Measurements from ENCODE around the gene FAM50A. TPM values are rescaled to one million over a fixed set of nuclear protein-coding genes. Genes with fewer than 3 reads are reported as not detected.

Gene FAM50A
- total RNA-seq, 1 donor from 2014 or later: 43.9 TPM

DNA sequence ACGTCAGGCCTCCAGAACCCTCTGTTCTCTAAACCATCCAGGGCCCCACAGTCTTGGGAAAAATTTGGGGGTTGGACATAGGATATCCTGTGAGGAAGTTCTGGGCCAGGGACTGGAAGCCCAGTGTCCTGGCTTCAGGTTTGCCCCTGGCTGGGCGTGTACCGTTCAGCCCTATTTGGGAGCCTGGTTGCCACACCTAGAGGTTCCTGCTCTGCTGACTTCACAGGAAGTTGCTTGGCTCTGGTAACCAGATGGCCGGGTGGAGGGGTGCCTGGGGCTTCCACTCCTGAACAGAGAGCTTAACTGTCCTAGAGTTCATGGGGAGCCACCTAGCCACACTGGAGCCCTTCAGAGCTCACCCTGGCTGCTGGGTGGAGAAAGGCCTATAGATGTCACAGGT lies 31.5 kb upstream of the FAM50A start:
- DNase-seq (ENCODE audit: low read depth in 2 of 2): no peak

DNA sequence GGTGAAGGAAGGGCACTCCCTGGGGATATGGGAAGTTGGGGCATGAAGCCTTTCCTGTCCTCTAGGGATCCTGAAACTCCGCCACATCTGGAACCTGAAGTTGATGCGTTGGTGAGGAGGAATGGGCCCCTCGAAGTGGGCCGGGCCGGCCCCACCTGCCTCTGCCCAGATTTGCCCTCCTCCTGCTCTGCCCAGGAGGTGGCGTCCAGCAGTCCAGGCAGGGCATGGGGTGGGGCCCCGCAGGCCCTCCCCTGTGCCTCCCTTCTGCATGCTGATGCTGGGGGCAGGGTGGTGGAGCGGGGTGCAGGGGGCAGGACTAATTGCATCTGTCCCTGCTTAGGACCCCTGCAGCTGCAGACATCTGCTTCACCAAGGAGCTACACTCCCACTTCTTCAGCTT lies 30.8 kb upstream of the FAM50A start:
- DNase-seq (ENCODE audit: low read depth in 2 of 2): no peak

DNA sequence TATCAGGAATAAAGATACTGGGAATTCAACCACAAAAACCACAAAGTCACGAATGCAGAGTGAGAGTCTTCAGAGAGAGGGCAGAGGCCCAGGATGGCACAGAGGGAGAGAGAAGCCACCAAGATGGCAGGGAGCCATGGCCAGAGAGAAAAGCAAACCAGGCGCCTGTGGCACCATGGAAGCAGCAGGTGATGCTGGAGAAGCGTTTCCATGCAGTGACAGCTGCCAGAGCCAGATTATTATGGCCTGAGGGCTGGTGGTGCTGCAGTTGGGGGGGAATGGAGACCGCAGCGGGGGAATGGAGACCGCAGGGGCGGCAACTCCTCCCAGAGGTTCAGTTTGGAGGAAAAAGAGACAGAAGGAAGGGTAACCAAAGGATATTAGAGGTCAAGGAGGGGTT lies 26.8 kb upstream of the FAM50A start:
- DNase-seq (ENCODE audit: low read depth in 2 of 2): no peak

DNA sequence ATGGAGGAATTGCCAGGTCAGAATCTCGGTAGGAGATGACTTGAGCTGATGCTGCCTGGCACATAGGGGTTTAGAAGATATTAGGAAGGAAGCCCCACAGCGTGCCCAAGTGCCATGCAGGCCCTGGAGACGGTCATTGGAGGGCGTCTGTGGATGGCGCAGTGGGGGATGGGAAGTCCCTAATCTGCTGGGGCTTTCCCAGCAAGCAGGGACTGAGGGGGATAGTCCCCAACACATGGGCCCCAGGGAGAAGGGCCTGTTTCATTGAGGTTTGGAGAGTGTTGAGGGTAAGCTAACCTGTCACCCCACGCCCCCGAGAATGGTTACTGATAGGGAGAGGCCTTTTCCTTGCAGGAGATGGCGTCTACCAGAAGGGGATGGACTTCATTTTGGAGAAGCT lies 24.8 kb upstream of the FAM50A start:
- no peak for DNase-seq (ENCODE audit: low read depth in 2 of 2)

DNA sequence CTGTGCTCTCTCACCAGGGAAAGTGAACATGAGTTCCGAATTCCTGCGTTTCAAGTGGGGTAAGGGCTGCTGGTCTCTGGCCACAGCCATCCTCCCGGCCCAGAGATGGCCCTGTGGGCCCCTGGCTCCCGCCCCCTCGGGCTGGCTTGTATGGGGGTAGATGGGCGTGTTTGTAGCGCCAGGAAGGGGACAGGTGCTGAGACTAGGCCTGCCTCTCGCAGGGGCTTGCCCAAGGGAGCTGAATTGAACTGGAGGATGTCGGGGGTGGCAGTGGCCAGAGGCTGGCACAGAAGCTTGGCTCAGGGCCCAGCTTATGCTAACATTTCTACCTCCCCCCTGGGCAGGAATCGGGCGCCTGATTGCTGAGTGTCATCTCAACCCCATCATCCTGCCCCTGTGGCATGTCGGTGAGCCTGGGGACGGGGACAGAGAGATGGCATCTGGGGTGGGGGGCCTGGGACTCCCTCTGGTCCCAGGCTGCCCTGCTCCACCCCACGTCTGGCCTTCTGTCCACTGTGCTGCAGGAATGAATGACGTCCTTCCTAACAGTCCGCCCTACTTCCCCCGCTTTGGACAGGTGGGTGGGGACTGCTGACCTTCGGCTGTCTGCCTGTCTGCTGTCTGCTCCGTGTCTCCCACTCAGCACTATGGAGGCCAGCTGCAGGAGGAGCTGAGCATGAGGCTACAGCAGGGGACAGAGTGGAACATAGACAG lies 24.1 kb upstream of the FAM50A start:
- peak; percentile 66 to 73 for DNase-seq (ENCODE audit: low read depth in 2 of 2)

DNA sequence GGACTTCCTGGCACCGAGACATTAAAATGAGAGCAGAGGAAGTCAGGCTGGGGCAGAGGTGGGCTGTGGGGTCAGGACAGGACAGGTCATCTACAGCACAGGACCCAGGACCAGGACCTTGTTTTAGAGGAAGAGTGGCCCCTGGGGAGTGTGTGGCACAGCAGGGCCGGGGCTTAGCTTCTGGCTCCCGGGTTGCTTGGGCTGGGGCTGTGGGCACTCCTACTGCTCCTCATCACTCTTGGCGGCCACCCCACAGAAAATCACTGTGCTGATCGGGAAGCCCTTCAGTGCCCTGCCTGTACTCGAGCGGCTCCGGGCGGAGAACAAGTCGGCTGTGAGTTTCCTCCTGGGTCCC lies 23.6 kb upstream of the FAM50A start:
- no peak for DNase-seq (ENCODE audit: low read depth in 2 of 2)

DNA sequence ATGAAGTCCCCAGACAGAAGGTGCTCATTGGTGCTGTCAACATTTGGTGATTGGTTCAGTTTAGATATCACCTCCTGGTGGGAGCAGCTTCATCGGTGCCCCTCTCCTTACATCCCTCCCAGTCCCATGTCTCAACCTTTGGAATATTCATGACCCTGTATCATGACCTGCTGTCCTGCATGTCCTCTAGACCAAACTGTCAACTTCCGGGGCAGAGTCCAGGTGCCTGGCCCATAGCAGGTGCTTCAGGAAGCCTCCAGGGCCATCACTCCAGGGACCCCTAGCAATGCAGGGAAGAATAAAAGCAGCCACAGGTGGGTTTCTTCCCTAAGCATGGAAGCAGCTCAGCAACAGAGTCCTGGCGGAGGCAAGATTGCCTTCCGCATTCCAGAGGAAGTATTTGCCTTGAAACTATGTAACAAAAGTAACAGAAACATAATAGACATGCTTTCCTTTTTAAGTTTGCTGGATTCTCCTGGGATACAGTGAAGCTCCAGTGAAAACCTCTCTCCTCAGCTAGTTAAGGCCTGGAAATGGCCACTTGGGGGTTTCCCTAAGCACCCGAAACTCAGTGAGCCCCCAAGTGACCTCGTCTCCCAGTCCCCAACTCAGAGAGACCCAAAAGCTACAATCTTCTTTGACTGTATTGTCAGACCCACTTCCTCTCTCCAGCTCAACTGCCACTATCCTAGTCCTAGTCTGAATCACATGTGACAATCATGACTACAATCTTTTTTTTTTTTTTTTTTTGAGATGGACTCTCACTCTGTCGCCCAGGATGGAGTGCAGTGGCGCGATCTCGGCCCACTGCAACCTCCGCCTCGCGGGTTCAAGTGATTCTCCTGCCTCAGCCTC lies 16.8 kb upstream of the FAM50A start:
- no peak for DNase-seq (ENCODE audit: low read depth in 2 of 2)

DNA sequence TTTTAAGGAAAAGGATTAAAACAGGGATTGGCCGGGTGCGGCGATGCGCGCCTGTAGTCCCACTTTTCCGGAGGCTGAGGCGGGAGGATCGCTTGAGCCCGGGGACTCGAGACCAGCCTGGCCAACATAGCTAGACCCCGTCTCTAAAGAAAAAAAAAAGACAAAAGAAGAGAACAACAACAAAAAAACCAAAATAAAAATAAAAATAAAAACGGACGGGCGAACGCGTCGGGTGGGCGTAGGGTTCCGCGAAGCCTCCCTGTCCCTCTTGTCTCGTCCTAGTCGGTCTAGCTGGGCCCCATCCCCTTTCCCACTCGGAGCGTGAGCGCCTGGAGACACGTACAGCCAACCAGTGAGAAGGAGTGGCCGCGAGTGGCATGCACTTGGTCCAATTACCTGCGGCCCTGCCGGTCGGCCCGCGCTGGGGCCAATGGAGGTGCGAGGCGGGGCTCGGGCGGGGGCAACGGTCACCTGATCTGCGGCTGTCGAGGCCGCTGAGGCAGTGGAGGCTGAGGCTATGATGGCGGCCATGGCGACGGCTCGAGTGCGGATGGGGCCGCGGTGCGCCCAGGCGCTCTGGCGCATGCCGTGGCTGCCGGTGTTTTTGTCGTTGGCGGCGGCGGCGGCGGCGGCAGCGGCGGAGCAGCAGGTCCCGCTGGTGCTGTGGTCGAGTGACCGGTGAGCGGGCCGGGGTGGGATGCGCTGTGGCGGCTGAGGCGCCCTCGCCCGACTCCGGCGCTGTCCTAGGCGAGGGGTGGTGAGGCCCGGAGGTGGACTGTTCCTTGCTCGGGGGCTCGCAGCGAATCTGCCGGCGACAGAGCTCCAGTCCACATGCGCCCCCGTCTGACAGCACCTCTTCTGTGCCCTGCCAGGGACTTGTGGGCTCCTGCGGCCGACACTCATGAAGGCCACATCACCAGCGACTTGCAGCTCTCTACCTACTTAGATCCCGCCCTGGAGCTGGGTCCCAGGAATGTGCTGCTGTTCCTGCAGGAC lies 15.5 kb upstream of the FAM50A start, which contains the start of gene ATP6AP1:
Gene ATP6AP1, plus strand, starts transcription at position 502 of the 996 bp plus-strand sequence. Its CDS starts 16 bp downstream, at position 518.
- DNase-seq (ENCODE audit: low read depth in 2 of 2): peak; percentile 85 to 96

DNA sequence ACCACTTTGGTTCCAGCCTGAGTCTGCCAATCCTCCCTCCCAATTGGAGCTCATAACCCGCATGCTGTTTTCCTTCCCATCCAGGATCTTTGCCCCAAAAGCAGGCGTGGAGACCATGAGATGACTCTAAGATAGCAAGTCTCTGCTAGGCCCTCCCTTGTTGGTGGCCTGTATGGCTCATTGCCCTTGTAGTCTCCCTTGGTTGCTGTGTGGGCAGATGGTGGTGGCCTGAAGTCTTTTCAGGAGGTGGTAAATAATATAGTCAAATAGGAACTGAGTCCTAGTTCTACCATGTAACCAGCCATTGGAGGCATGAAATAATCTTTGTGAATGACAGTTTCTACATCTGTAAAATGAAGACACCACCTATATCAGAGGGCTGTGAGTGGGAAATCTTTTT lies 14.2 kb upstream of the FAM50A start:
- DNase-seq (ENCODE audit: low read depth in 2 of 2): no peak

DNA sequence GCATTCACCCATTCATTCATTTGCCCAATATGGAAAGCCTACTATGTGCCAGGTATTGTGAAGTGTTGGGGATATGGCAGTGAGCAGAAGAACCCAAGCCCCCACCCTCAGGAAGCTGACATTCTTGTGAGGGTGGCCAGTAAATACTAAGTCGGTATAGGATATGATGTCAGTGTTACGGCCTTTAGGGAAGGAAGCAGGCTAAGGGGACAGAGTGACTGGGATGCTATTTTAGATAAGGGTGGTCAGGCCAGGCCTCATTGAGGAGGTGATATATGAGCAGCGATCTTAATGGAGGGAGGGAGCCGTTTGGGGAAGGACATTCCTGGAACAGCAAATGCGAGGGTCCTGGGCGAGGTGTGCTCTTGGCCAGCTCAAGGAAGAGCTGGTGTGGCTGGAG lies 13.5 kb upstream of the FAM50A start:
- DNase-seq (ENCODE audit: low read depth in 2 of 2): no peak

DNA sequence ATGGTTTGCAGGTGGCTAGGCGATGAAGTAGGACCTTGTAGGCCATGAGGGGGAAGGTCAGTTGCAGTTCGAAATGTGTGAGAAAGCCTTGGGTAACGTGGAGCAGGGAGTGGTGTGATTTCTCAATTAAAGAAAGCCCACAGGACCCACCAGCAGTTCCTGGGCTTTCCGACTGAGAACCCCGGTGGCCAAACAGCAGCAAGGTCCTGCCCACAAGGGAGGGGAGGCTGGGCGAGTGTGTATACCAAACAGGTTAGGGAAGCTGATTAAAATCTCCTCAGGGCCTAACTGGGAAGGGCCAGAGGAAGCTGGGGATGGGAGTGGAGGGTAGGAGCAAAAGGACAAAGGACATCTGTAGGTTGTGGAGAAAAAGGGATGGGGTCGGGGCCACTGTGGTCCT lies 13.0 kb upstream of the FAM50A start:
- DNase-seq (ENCODE audit: low read depth in 2 of 2): no peak

DNA sequence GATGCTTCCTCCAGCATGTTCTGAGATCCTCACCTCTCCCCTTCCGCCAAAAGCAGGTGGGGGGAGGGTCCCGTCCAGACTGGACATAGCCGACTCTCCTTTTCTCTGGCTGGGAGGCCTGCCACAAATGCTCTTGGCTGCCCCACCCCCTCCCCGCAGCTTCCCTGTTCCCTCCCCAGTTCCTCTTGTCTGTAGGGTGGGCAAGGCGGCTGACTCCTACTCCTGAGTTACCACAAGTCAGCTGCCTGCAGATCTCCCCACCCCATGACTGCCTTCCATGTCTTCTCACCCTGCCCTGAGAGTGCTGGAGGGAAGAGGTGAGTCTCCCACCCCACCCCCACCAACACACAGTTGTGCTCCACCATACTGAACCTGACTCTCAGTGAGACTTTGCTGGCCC lies 12.6 kb upstream of the FAM50A start:
- DNase-seq (ENCODE audit: low read depth in 2 of 2): no peak

DNA sequence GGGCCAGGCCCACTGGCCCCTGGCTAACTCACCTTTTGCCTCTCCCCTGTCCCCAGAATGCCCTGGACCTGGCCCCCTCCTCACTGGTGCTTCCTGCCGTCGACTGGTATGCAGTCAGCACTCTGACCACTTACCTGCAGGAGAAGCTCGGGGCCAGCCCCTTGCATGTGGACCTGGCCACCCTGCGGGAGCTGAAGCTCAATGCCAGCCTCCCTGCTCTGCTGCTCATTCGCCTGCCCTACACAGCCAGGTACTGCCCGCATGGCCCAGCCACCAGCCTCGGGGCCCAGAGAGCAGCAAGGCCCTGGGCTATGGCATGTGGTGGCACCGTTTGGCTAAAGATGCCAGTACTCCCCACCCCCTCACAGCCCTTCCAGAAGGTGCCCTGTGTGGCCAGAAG lies 11.7 kb upstream of the FAM50A start:
- DNase-seq (ENCODE audit: low read depth in 2 of 2): no peak

DNA sequence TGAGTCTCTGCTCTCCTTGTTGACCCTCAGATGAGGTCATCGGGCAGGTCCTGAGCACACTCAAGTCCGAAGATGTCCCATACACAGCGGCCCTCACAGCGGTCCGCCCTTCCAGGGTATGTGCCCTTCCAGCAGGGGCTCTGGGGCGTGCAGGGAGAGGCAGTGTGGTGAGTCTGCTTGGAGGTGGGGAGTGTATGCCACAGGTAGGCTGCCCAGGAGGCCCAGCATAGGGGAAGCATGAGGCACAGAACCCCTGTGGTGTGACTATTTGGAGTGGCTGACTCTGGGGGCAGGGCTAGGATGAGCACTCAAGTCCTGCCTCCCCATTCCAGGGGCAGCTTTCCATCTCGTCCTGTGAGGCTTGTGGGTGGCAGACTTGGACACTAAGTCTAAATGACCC lies 10.3 kb upstream of the FAM50A start:
- DNase-seq (ENCODE audit: low read depth in 2 of 2): no peak

DNA sequence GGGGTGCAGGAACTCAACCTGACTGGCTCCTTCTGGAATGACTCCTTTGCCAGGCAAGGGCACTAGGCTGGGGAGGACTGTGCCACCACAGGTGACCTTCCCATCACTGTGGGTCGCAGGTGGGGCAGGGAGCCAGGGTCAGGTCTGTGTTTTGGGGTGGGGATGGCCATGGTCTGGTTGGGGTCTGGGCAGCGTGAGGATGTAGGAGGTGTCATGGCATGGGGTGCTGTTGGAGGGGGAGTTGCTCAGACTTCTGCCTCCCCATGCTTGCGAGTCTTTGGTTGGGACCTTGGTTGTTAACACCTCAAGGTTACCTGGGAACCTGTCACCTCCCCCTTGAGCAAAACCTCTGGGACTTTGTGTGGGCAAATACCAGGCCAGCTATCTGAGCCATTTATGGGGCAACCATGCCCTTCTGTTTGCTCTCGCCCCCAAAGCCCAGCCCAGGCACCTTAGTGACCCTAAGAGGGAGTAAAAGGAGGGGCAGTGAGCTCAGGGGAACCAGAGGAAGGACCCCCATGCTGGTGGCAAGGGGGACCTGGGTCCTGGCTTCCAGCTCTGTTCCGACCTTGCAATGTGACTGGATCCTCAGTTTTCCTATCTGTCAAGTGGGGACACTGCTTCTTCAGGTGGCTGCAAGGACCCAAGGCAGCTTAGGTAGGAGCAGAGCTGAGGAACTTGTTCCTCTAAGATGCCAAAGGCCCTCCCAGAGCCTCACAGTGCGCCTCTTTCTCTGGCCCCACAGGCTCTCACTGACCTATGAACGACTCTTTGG lies 9.4 kb upstream of the FAM50A start:
- DNase-seq (ENCODE audit: low read depth in 2 of 2): no peak

DNA sequence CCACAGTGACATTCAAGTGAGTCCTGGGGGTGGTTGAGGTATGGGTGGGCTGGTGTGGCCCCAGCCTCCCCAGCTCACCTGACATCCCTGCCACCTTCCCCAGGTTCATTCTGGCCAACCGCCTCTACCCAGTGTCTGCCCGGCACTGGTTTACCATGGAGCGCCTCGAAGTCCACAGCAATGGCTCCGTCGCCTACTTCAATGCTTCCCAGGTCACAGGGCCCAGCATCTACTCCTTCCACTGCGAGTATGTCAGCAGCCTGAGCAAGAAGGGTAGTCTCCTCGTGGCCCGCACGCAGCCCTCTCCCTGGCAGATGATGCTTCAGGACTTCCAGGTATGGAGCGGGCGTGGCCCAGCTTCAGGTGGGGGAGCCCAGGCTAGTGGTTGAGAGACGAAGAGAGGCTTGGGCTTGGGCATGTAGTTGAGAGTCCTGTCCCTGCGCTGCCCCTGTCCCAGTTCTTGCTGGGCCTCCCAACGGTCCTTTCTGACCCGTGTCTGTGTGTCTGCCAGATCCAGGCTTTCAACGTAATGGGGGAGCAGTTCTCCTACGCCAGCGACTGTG lies 8.7 kb upstream of the FAM50A start:
- DNase-seq (ENCODE audit: low read depth in 2 of 2): no peak

DNA sequence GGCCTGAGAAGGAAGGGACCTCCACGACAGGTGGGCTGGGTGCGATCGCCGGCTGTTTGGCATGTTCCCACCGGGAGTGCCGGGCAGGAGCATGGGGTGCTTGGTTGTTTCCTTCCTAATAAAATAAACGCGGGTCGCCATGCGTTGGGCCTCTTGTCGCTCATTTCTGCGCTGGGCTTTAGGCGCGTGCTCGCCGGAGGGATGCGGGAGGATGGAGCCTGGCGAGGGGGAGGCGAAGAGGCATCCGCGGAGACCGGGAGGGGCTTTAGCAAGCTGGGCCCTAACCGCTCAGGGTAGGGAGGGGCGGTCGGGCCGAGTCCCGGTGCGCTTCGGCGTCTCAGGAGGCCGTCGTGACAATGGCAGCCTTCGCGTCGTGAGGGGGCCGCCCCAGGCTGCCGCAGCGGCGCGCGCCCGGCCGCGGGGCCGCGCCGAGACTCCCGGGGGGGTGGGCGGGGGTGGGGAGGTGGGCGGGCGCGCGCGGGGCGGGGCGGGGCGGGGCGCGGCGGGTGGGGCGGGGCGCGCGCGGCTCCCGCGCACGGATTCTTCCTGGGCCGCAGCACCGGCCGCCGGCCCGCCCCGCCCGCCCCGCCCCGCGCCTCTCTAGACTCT lies 7.5 kb upstream of the FAM50A start:
- DNase-seq (ENCODE audit: low read depth in 2 of 2): peak in 1 of 2 donors; percentile 41

DNA sequence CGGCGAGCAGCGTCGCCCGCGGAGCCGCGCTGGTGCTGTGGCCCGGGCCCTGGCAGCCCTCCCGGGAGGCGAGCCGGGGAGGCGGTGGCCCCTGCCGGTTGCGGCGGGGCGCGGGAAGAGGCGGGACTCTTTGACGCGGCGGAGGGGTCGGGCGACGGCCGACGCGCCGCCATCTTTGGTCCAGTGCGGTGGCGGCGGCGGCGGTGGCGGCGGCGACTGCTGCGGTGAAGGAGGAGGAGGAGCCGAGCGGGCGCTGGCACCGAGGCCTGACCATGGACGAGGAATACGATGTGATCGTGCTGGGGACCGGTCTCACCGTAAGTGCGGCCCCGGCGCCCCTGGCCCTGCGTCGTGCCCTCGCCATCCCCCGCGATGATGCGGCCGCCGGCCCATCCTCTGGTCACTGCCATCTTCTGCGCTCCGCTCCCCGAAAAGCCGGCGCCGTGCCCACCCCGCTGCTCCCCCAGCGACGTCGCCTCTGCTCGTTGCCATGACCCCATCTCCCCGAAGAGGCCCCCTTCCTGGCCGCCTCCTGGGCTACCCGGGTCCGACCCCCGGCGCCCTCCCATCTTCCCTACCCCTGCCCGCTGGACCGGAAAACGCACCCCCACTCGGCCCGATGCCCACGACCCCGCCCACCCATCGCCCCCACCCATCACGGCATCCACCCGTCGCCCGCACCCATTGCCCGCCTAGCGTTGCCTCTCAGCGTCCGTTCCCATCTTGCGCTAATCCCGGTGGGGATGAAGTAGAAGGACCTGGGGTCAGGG lies 6.8 kb upstream of the FAM50A start, which contains the start of gene GDI1:
Gene GDI1, plus strand, starts transcription at position 172 of the 770 bp plus-strand sequence. Its CDS starts 101 bp downstream, at position 273.
- DNase-seq (ENCODE audit: low read depth in 2 of 2): peak in 1 of 2 donors; percentile 55
